GM21786 (cell line): ENCODE data around the gene SARM1.

Experiments used
- ATAC-seq: cut with Tn5 transposase; IDR thresholded peaks from one replicate; pipeline ENCODE4 v1.9.1; 2021; ENCODE audit not compliant: unreplicated experiment

Gene SARM1

DNA sequence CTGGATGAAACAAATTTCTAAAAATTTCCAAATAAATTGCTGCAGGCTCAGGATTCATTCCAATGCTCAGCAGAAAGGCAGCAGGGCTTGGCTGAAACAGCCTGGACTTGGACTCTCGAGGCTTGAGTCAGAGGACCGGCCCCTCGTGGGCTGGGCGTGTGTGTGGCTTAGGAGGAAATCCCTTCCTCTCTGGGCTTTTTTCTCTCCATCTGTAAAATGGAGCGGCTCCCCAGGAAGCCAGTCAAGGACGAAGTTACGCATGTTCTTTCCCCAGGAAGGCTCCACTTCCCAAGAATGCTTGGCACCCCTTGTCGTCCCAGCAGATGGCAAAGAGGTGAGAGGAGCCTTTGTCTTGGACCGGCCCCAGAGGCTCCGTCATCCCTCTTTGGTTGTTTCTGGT, 21.0 kb downstream of the SARM1 start:
- ATAC-seq = no peak

DNA sequence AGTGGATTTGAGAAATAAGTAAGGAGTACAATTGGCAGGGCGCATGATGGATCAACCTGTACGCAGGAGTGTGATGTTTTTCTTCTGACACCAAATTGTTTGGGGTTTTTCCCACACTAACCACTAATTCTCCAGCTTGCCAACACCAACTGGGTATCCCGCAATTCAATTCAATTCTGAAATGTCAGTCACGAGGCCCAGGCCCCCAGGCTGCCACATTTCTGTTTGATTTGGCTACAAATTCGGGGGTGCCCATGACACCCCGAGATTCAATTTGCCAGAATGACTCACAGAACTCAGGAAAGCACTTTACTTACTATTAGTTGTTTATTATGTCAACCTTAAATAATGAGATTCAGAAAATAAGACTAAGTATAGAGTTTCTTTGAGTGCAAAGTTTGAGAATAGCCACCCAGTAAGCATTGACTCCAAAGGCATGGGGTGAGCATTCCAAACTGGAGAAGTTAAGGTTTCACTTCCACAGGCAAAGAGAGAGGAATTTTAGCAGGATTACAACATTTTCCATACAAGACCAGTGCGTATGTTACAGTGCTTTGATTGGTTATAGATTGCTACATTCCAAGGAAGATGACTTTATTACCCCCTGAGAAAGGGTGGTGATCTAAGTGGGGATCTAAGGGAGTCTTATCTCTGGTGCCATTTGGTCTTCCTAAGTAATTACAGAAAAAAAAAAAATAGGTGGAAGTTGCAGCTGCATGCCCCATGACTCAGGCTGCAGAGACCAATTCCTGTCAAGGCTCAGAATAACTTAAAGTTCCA, 23.0 kb downstream of the SARM1 start:
- no peak for ATAC-seq

DNA sequence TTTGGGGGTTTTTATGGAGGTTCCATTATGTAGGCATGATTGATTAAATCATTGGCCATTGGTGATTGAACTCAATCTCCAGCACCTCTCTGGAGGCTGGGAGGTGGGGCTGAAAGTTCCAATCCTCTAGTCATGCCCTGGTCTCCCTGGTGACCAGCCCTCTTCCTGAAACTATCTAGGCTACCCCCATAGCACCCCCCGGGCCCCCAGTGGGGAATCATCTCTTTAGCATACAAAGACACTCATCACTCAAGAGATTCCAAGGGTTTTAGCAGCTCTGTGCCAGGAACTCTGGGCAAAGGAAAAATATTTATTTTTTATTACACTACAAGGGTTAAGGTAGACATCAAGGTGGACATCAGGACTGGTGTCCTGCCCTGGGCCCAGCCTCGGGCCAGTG, 23.9 kb downstream of the SARM1 start:
- no peak for ATAC-seq

DNA sequence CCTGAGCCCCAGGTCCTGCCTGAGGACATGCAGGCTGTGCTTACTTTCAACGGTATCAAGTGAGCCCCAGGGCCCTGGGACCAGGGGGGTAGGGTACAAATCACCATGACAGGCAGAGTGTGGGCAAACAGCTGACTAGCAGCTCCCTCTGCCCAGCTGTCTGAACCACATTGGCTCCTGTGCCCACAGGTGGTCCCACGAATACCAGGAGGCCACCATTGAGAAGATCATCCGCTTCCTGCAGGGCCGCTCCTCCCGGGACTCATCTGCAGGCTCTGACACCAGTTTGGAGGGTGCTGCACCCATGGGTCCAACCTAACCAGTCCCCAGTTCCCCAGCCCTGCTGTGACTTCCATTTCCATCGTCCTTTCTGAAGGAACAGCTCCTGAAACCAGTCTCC, 24.5 kb downstream of the SARM1 start:
- ATAC-seq = no peak

DNA sequence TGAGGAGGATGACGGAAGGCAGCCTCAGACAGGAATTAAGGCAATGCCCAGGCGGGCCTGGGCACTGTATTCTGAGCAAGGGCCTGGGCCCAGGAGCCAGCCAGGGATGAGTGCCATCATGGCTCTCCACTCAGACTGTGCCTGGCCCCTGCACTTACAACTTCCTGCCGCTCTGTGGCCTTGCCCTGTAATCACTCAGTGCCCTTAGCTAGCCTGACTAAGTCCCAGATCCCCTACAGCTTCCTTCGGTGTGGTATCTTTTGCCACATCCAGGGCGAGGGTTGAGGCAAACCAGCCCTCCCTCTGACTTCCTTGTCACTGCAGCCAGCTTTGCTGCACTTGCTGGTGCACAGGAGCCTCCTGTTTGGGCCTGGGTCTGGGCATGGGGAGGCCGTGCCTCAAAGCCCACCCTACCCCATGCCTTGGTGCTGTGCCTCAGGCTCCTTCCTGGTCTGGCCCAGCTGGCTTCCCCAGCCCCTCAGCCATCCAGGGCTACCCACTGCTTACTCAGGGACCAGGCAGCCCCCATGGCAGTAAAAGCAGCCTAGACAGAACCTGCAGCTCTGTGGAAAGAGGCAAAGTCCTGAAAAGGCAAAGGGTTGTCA, 25.2 kb downstream of the SARM1 start:
- no peak for ATAC-seq

DNA sequence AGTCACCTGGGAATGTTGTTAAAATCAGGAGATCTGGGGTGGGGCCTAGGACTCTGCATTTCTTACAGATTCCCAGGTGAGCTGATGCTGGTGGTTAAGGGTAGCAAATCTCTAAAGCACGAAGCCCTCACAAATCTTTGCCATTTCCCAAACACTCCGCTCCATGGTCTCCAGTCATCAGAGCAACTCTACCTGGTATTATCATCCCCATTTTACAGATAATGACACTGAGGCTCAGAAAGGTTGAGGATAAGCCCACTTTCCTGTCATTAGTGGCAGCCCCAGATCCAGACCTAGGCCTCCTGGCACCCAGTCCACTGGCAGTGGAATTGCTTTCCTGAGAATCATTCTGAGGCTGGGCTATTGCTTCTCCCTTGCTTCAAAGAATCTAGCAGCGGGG, 25.8 kb downstream of the SARM1 start:
- no peak for ATAC-seq

DNA sequence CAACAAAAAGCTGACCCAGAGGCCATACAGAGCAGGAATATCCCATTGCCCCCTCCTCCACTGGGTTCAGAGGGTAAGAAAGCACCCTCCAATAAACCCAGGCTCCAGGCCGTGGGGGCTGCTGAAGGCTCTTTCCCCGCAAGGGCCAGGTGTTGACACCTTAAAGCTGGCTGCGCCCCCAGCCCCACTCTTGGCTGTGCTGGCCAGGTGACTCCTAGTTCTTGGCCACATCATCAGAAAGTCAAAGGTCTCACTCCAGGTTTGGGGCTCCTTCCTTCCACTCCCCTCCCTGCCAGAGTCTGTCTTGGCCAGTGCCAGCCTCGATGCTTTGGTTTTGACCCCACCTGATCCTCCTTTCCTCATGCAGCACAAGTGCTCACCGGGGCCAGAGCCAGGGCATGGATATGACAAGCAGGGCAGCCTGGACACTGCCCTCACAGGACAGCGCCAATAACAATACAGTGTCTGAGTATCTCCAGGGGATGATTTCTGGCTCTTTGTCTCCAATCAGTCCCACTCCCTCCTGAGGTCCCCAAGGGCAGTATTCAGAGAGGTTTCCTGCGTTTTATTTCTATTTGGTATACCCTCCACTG, 26.3 kb downstream of the SARM1 start:
- ATAC-seq = no peak

DNA sequence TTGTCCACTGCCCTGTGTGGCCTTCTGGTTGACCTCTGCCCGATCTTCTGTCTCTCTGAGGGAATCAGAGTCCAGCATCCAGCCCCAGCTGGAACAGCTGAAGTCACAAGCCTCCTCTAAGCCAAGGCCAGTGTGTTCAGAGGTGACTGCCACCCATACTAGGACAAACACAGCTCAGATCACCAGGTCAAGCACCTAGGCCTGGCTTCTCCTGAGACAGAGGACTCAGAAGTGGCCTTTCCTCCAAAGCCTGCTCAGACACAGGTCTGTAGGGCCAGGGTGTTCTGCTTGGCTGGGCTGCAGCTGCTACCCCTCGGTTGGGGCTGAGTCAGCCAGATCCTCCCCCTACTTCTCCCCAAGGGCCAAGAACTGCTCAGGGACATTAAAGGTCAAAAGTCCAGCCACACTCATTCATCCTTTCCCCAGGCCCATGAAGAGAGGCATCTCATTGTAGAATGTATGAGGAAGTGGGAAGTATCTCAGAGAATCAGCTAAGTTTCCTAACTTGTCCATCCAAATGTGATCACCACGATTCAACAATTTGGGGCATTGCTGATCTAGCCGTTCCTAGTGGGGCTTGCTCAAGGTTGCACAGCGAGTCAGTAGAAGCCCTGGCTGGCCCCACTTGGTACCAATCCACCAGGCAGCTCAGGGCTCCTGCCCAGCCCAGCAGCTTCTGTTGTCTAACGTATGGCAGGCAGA, 26.9 kb downstream of the SARM1 start:
- ATAC-seq = peak; percentile 52

DNA sequence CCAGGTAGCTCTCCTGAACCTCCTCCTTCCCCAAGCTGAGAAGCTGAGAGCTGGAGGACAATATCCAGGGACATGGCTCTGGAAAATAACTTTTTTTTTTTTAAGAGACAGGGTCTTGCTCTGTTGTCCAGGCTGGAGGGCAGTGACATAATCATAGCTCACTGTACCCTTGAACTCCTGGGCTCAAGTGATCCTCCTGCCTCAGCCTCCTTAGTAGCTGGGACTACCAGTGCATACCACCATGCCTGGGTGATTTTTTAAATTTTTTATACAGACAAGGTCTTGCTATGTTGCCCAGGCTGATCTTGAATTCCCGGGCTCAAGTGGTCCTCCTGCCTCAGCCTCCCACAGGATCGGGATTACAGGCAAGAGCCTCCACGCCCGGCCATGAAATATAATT, 28.3 kb downstream of the SARM1 start:
- ATAC-seq = no peak

DNA sequence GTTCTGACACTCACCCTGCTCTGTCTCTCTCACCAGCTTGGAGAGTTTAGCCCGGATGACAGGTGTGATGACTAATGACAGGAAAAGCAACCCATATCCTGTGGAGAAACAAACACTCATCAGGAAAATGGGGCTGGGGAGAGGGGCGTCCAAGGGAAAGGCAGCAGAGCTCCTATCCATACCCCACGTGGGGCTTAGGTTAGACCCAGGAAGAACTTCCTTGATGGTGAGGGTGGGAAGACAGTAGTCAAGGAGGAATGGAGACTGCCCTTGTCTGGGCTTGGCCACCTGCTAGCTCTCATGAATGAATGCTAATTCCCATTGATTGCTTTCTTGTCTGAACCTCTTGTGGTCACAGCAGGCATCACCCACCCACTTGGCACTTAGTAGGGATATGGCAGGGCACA, 30.7 kb downstream of the SARM1 start:
- ATAC-seq = no peak

DNA sequence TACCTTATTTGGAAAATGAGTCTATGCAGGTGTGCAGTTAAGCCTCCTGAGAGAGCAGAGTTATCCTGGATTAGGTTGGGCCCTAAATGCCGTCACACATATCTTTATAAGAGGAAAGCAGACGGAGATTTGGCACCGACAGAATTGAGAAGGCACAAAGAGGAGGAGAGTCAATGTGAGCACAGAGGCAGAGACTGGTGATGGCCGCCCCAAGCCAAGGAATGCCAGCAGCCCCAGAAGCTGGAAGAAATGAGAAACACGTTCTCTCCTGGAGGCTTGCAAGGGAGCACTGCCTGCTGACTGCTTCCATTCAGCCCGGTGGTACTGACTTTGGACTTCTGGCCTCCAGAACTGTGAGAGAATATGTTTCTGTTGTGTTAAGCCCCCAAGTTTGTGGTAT, 31.4 kb downstream of the SARM1 start:
- no peak for ATAC-seq

DNA sequence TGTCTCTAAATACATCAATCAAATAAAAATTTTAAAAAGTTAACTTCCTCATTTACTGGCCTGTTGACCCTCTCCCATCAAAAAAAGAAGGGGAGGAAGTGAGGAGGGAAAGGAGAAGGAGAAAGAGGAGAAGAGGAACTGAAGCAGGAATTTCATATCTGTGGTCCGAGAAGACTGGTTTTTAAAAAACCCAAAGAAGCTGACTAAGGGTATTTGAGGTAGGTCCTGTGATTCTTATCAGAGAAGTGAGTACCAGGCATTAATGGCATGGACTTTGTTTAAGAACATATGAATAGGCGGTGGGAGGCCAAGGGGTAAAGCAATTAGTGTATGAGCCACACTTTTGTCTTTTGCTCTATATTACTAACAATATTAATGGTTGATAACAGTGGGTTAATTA, 32.5 kb downstream of the SARM1 start:
- ATAC-seq = no peak

DNA sequence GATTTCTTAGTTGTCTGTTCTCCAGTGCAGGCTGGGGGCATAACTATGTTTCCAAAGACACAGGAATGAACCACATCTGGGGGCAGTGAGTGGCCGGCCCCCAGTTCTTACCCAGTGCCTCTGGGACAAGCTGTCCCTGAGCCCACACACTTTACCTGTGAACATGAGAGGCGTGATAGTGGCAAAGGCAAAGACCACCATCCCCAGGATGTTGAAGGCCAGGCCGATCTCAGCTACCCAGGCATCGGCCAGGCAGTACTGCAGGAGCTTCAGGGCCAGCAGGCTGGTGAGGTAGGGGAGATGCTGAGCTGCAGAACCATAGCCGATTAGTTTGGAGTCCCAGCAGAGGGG, 32.9 kb downstream of the SARM1 start:
- no peak for ATAC-seq

DNA sequence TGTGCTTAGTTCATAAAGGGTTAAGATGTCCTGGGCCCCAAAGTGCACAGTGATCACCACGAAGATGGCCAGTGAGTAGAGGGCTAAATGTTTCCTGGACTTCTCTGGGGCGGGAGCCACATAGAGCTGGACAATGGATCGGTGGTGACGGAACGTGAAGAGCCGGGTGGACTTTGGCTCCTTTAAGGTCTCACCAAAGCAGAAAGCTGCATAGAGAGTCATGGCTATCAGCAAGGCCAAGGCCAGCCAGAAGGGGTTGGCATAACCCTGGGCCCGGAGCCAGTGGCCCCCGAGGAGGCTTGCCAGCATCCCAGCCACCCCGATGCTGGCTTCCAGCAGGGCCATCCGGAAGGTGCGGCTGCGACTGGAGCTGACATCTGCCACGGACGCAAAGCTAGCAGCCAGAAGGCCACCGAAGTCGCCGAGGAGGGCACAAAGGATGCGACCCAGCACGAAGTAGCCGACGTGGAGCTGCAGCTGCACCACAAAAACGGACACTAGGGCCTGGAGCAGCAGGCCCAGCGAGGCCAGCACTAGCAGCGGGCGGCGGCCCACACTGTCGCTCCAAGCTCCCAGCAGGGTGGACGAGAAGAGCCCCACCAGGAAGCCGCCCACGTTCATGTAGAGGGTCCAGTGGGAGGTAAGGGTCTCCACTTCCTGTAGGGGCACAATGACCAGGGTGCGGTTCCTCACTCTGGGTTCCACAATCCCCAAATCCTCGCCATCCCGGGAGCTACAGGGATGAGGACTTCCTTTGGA, 33.5 kb downstream of the SARM1 start:
- ATAC-seq = no peak

DNA sequence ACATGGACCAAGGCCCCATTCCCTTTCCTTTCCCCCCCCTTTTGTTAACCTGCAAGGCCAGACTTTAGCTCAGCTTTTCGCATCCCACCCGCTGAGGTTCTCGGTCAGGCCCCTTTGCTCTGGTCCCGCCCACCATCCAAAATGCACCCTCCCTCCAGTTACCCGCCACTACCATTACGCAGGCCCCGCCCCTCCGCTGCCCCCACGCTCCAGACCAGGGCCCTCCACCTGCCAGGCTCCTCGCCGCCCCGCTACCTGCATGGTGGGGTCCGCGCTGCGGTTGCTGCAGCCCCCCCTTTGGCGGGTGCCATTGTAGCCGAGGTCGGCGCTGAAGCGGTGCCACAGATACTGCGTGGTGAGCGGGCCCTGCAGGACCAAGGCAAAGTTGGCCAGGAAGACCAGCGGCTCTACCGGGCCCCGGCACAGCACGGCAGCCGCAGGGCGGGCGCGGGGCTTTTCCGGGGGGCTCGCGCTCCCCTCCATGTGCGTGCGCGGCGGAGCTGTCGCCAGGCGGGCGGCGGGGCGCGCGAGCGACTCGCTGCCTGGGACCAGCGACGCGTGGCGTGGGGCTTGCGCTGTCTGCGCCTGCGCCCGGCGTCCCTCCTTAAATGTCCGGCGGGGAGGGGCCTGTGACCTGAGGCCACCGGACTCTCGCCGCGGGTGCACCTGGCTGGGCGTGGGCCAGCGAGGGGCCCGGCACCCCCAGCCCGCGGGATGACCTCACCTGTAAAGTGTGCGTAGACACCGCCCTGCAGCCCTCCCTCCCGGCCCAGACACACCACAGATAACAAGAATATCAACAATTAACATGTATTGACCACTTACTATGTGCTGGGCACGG, 34.4 kb downstream of the SARM1 start, which contains the start of gene SLC46A1:
Gene SLC46A1, minus strand, starts transcription at position 581 of the 841 bp plus-strand sequence. Its CDS starts 98 bp downstream, at position 483.
- ATAC-seq = peak; percentile 58

DNA sequence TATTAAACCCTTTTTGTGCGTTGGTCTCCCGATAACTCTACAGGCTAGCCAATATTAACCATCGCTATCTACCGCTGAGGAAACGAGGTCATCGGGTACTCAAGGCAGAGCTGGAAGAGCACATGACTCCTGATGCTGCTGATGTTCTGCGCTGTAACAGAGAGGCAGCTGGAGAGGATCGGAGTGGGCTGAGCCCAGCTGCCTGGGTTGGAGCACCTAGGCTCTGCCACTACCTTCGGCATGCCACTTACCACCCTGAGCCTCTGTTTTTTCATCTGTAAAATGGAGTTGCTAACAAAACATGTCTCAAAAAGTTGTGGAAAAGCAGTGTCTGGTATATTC, 35.0 kb downstream of the SARM1 start:
- ATAC-seq = no peak

DNA sequence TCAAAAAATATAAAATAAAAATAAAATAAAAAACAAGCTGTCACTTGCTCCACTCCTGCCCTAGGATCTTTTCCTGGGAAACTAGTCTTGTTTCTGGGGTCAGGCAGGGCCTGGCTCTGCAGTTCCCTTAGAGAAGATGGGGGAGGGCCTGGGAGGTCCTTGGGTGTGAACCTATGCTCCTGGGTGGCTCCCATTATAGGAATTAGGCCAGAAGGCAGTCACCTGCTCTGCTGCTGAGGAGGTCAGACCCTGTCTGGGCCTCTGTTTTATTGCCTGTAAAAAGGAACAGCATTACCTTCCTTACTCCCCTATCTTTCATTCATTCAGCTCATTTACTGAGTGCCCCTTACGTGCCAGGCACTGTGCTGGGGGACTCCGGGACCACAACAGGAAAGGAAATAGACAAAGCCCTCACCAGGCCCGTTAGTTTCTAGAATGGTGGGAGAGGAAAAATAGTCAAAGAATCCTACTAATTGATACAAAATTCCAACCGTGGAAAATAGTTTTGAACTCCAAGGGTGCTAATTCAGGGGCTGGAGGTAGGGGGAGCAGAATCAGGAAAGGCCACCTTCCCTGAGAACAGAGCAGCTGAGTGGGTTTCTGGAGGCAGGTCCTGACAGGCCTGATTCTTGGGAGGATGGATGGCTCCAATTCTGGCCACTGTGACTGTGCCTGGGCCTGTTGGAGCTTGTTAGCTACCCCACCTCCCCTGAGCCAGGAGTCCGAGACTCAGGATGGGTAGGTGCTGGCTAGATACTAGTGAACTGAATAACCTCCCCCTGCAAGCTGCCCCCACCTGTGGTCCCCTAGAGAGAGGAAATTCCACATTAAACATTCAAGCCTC, 35.9 kb downstream of the SARM1 start:
- no peak for ATAC-seq

DNA sequence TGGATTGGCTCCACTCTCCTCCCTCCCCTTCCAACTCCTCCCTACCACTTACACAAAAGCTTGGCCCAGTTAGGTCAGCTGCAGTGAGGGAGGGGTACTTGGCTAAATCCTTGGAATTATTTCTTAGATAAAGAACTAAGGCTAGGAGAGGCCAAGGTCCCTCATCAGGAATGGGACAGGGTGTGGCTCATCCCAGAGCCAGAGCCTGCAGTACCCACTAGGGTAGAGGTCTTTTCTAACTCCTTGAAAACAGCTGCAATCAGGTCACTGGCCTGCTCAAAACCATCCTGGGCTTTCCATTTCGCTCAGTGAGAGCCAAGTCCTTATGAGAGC, 36.4 kb downstream of the SARM1 start:
- no peak for ATAC-seq

DNA sequence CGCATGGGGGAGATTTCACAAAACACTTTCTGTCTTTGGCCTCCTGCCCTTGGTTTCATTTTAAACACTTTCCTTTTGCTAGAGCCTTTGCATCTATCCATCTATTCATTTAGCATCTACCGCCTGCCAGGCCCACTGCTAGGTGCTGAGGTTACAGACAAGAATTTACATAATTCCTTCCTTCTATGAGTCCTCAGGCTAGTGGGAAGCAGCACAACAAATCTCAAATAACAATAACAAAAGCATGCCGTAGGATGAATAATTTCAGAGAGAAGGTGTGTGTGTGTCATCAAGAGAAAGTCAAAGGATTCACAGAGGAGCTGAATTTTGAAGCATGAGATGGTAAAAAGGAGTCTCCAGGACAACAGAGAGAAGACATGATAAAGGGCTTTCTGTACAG, 40.6 kb downstream of the SARM1 start:
- no peak for ATAC-seq

DNA sequence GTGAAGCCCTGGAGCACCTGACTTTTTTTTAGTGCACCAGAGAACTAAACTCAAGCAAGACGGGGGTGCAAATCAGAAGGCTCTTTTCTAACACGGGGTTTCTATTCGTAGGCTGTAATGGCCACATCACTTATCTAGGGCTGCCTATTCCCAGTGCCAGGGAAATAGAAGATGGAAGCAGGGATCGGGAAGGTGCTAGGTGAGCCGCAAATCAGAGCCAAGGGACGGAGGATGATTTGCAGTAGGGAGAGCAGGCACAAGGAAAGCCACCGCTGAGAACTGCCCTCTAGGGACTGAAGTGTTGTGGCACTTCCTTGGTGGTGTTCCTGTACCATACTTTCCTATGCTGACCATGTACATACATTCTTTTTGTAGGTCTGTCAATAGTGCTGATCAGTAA, 42.3 kb downstream of the SARM1 start:
- ATAC-seq = no peak
